ENCODE data around the gene PHLDB1. TPM values are rescaled to one million over a fixed set of nuclear protein-coding genes. Genes with fewer than 3 reads are reported as not detected.
"Not testable (repeated sequence)": the region's sequence is repeated elsewhere in the genome, so short reads cannot be mapped to it uniquely, and the experiment has no call there.

PHLDB1 gene
- total RNA-seq, 1 donor from 2014 or later, result 35.7 TPM

- DNase-seq (ENCODE audit: low spot score), result no peak
- H3K4me1 ChIP-seq, result no peaks in the 10 kb centered on the region
- H3K9ac ChIP-seq, result no peak overlapping the region
- H3K27ac Mint-ChIP-seq, result no peak overlapping the region
- H3K9me3 ChIP-seq (ENCODE audit: low read depth), result no peaks in the 10 kb centered on the region
- no peak for TF ChIP-seq EZH2phosphoT487 (IDR thresholded peaks at IDR 0.05)
- TF ChIP-seq EZH2 (IDR thresholded peaks at IDR 0.05), result no peak
- TF ChIP-seq CTCF (IDR thresholded peaks at IDR 0.05), result no peak
- no peaks in the 10 kb centered on the region for H3K79me2 ChIP-seq (ENCODE audit: low read depth)
- H3K4me1 Mint-ChIP-seq, result peaks cover 2% of the 10 kb centered on the region
- no peaks in the 10 kb centered on the region for H3K36me3 ChIP-seq
- H3K4me2 ChIP-seq, result no peak overlapping the region
- no peak overlapping the region for H2AFZ ChIP-seq (replicated peaks)
- no peaks in the 10 kb centered on the region for H3K36me3 Mint-ChIP-seq
- no peaks in the 10 kb centered on the region for H3F3A ChIP-seq (ENCODE audit: low read depth)
- H3K4me3 Mint-ChIP-seq, result no peak overlapping the region
- no peaks in the 10 kb centered on the region for H4K20me1 ChIP-seq (ENCODE audit: low read depth)
- no peak overlapping the region for H3K4me3 ChIP-seq
- no peaks in the 10 kb centered on the region for H3K27me3 Mint-ChIP-seq (ENCODE audit: insufficient read depth, low read depth)
- peaks cover 29% of the 10 kb centered on the region for H3K9me3 Mint-ChIP-seq
- no peak overlapping the region for H3K27ac ChIP-seq
- H3K27me3 ChIP-seq, result no peaks in the 10 kb centered on the region
These were observed 66.6 kb downstream of the PHLDB1 start for GRCh38 chr11:118674082-118674435.

- H3K9ac ChIP-seq, result no peak overlapping the region
- no peaks in the 10 kb centered on the region for H3K79me2 ChIP-seq (ENCODE audit: low read depth)
- H4K20me1 ChIP-seq (ENCODE audit: low read depth), result no peaks in the 10 kb centered on the region
- no peaks in the 10 kb centered on the region for H3K9me3 ChIP-seq (ENCODE audit: low read depth)
- no peaks in the 10 kb centered on the region for H3K4me1 ChIP-seq
- H3K27ac ChIP-seq, result no peak overlapping the region
- H3K4me3 ChIP-seq, result no peak overlapping the region
- TF ChIP-seq EZH2phosphoT487 (IDR thresholded peaks at IDR 0.05) (no peak), CTCF (IDR thresholded peaks at IDR 0.05) (no peak), EZH2 (IDR thresholded peaks at IDR 0.05) (no peak)
- H3K36me3 Mint-ChIP-seq, result no peaks in the 10 kb centered on the region
- DNase-seq (ENCODE audit: low spot score), result no peak
- peaks cover 2% of the 10 kb centered on the region for H3K4me1 Mint-ChIP-seq
- no peak overlapping the region for H3K27ac Mint-ChIP-seq
- H3K9me3 Mint-ChIP-seq, result peaks cover 10% of the 10 kb centered on the region
- no peak overlapping the region for H2AFZ ChIP-seq (replicated peaks)
- H3F3A ChIP-seq (ENCODE audit: low read depth), result no peaks in the 10 kb centered on the region
- H3K27me3 Mint-ChIP-seq (ENCODE audit: insufficient read depth, low read depth), result no peaks in the 10 kb centered on the region
- H3K27me3 ChIP-seq, result no peaks in the 10 kb centered on the region
- H3K4me3 Mint-ChIP-seq, result no peak overlapping the region
- H3K36me3 ChIP-seq, result no peaks in the 10 kb centered on the region
- H3K4me2 ChIP-seq, result no peak overlapping the region
These were observed 70.6 kb downstream of the PHLDB1 start for GRCh38 chr11:118677977-118678376.

- not testable (repeated sequence) for H4K20me1 ChIP-seq (ENCODE audit: low read depth); H3K9me3 ChIP-seq (ENCODE audit: low read depth); H3K36me3 ChIP-seq; H3K27me3 ChIP-seq; H3K27ac ChIP-seq; H3K27ac Mint-ChIP-seq; H3F3A ChIP-seq (ENCODE audit: low read depth); H3K36me3 Mint-ChIP-seq; H3K4me1 Mint-ChIP-seq; H3K27me3 Mint-ChIP-seq (ENCODE audit: insufficient read depth, low read depth); H3K4me2 ChIP-seq; H3K4me3 Mint-ChIP-seq; H3K4me3 ChIP-seq; H3K9me3 Mint-ChIP-seq; H3K4me1 ChIP-seq; H3K9ac ChIP-seq; H3K79me2 ChIP-seq (ENCODE audit: low read depth)
- H2AFZ ChIP-seq (replicated peaks), result peak overlapping the region; percentile 76
- DNase-seq (ENCODE audit: low spot score), result peak; percentile 69
- TF ChIP-seq CTCF (IDR thresholded peaks at IDR 0.05), result peak; percentile 41
These were observed 71.5 kb downstream of the PHLDB1 start for GRCh38 chr11:118678908-118679307.

GRCh38 chr11:118679483-118679882 lies 72.1 kb downstream of the PHLDB1 start, which contains the start of gene TREH:
Gene TREH (minus strand): TSS chr11:118679650. CDS start chr11:118679627, 23 bp downstream.
- DNase-seq (ENCODE audit: low spot score), result no peak
- H3K4me3 ChIP-seq, result no peak within 1 kb of the TSS
- H3K36me3 ChIP-seq, result no peaks in the 10 kb centered on the region
- H3F3A ChIP-seq (ENCODE audit: low read depth), result no peaks in the 10 kb centered on the region
- H3K27me3 ChIP-seq, result no peaks in the 10 kb centered on the region
- peaks cover 2% of the 10 kb centered on the region for H3K4me1 Mint-ChIP-seq
- H3K36me3 Mint-ChIP-seq, result no peaks in the 10 kb centered on the region
- H3K27me3 Mint-ChIP-seq (ENCODE audit: insufficient read depth, low read depth), result no peaks in the 10 kb centered on the region
- no peaks in the 10 kb centered on the region for H3K4me1 ChIP-seq
- H3K4me2 ChIP-seq, result no peak within 1 kb of the TSS
- peaks cover 6% of the 10 kb centered on the region for H3K9me3 Mint-ChIP-seq
- no peak within 1 kb of the TSS for H3K9ac ChIP-seq
- H3K79me2 ChIP-seq (ENCODE audit: low read depth), result no peaks in the 10 kb centered on the region
- peak within 1 kb of the TSS; percentile 76 for H2AFZ ChIP-seq (replicated peaks)
- no peak within 1 kb of the TSS for H3K4me3 Mint-ChIP-seq
- no peaks in the 10 kb centered on the region for H3K9me3 ChIP-seq (ENCODE audit: low read depth)
- TF ChIP-seq EZH2 (IDR thresholded peaks at IDR 0.05), result no peak
- no peak for TF ChIP-seq EZH2phosphoT487 (IDR thresholded peaks at IDR 0.05)
- TF ChIP-seq CTCF (IDR thresholded peaks at IDR 0.05), result no peak
- no peak within 1 kb of the TSS for H3K27ac ChIP-seq
- H4K20me1 ChIP-seq (ENCODE audit: low read depth), result no peaks in the 10 kb centered on the region
- no peak within 1 kb of the TSS for H3K27ac Mint-ChIP-seq

Measured in neural progenitor cell (in vitro differentiated cells).